Fibroblast of upper back skin (primary cell): ENCODE data around the gene LUM.
A peak's percentile ranks its signal among the peaks of the same experiment; 100 is the strongest.
"Not testable (repeated sequence)": the region's sequence is repeated elsewhere in the genome, so short reads cannot be mapped to it uniquely, and the experiment has no call there.

ENCODE experiments used
- DNase-seq: peaks from one replicate; pipeline ENCODE4 v3.0.0-alpha.2; 2013

Gene LUM

DNA sequence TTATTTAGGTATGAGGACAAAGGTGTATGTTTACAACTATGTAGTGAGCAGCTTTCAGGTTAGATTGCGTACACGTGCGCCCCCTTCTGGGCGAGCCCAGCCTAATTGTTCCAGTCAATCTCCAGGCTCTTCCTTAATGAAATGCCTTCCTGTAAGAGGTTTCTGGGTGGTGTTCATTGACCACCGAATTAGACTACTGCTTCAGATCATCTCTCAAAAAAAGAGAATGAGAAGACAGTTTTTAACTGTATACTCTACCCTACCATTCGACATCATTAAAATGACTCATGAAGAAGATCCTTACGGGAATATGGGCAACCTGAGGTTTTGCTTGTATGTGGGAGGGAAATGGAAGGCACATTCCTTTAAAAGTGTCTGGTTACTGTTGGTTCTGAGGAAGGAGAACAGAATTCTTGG is 2.1 kb downstream of the LUM start:
- peak; percentile 88 for DNase-seq

DNA sequence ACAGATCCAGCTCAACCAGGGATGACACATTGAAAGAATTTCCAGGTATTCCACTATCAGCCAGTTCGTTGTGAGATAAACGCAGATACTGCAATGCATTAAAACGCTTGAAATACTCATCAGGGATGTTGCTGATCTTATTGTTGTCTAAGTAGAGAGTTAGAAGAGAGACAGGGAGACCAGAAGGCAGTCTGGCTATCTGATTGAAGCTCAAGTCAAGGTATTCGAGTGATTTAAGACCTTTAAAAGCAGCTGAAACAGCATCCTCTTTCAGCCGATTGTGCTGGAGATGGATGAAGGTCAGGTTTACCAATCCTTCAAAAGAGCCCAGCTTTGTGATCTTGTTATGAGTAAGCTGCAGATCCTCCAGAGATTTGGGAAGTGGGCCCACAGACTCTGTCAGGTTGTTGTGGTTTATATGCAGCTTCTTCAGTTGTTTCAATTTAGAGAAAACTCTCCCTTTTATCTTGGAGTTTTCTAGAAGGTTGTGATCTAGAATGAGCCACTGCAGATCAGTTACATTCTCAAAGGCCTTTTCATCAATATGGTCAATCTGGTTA is 3.0 kb downstream of the LUM start:
- DNase-seq = peak; percentile 59

DNA sequence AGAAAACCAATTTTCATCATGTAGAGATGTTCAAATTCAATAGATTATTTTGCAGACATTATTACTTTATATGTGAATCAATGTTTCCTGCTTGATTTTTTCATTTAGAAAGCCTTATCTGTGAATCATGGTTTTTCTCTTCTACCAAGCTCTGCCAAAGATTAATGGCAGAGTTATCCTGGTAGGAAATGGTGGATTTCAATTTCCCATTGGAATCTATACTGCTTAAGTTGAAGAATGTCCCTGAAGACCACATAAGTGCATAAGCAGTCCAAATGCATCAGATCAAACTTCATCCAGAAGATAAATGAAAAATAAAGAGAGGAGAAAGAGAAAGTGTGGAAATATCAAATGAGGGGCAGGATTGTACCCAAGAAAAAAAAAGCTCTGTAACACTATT is 5.0 kb downstream of the LUM start:
- DNase-seq = peak; percentile 44

DNA sequence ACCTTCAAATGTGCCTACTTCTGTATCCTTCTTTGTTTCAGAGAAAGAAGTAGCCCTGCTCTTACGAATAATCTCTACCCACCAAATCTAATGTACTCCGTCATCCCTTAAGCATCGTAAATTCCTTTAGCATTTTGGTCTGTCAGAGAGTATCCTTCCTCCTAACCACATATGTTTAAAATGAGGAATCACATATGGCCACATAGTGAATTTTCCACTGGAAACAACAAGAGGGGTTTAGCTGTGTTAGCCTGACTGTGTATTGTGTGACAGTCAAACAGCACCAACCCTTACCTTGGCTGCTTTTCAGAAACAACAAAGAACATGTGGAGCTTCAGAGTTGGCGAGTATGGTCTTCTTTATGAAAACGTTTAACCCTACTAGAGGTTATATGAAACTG is 5.5 kb downstream of the LUM start:
- peak; percentile 86 for DNase-seq

DNA sequence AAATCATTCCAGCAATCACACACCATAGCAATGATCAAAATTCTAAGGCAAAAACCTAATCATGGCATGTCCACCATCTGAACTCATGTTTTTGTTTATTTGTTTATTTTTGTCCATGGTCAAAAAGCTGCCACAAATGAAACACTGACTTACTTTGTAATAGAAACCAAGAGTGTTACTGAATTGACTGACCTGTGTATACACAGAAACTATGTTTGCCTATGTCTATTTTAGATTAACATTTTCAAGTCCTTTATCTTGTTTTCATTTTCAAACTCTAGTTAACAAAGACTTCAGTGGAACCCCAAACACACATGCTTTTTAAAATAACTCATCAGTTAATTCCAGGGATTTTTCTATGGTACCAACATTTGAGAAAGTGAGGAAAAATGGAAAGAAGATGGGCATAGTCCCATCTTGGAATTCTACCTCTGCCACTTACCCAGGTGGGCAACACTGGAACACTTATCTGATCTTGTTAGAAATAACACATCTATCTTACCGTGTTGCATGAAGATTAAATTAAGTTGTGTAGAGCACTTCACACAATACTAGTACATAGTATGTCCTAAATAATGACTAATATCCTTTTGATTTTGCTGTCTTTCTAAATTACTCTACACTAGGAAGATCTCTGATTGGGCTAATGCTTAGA is 6.4 kb downstream of the LUM start:
- no peak for DNase-seq

DNA sequence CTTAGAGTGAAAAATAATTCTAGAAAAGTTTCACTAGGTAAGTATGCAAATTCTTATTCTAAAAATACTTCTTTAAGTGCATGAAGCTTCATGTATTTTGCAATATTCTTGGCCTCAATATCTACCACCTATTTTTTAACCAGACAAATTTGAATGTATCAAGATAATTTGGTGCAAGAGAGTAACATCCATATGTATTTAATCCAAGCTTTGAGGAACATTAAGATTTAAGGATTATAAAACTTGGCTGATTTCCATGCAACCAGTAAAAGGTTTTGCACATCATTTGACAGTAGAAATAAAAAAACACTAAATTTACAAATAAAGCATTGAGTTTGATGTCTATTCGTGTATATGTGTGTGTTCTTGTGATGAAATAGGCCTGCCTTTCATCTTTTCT is 7.7 kb downstream of the LUM start:
- no peak for DNase-seq

DNA sequence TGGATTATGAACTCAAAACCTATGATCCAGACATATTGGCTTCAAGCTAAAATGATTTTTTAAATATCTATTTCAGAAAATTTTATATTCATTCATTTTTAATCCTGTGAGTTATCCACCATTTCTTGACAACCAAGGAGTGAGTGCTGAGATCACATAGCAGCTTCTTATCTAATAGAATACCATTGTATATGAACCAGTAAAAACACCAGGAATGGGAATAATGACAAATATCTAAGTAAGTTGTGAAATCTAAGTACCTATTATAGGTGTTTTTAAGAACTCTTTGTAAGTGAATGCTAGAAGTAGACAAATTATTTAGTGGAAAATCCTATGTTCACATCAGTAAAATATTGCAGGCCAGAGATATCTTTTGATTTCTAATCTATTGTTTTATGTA is 8.2 kb downstream of the LUM start:
- DNase-seq = no peak

DNA sequence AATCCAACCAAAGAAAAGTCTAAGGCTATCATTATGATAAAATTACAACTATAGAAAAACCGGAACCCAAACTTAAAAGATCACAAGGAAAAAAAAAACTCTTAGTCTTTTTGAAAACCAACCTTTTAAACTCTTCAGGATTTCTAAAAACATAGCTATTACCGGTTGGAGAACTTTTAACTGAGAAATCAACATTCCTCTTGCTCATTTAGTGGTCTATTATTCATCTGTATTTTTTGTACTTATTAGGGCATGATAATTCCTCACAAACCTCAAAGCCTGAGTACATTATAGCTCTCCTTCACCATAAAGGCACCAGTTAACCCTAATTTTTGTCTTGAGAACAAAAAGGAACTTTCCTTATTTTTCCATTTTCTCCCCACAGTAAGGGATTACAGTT is 10.4 kb downstream of the LUM start:
- peak; percentile 79 for DNase-seq

DNA sequence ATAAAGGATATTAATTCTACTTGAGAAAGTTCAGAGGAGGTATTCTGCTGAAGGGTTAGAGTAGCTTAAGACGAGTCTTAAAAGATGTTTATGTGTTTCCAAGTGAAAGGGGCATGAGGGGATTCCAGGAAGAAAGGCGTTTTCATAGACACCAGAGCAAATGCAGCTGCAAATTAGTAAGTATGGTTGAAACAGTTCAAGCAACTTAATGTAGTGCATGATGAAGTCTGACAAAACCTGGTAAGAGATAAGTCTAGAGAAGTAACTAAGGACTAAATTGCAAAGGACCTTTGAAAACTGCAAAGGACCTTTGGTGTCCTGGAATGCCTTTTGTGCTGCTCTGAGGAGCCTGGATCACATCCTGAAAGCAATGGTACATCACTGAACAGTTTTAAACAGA is 11.5 kb downstream of the LUM start:
- no peak for DNase-seq

DNA sequence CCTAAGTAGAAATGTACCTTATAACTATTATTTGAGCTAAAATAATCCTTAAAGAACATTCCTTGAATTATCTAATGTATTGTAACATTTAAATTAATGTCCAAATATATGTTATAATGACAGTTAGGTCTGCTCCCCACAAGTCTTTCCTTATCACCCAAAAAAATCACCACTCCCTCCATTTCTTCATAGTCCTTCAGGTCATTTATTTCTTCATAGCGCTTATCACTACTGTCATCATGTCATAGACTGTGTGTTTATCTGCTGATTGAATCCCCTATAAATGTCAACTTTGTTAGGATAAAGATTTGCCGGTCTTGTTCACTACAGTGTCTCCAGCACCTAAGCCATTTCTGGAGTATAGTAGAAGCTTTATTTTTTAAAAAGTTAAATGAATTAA is 12.0 kb downstream of the LUM start:
- DNase-seq = no peak

DNA sequence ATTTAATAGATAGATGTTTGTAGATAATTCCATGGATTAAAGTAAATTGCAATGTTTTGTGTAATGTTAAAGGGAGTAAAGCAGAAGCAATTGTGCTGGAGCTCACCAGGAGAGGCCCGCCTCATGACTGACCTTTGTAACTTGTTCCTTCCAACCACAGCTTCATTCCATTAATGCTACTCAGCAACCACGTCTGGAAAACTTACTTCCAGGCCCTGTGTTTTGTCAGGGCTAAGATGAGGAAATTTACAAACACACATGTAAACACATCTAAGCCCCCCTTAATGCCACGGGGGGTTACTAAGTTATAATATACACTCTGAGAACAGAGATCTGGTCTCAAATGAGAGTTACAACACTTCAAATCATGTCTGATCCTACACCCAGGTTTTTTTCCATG is 12.4 kb downstream of the LUM start:
- peak; percentile 95 for DNase-seq

DNA sequence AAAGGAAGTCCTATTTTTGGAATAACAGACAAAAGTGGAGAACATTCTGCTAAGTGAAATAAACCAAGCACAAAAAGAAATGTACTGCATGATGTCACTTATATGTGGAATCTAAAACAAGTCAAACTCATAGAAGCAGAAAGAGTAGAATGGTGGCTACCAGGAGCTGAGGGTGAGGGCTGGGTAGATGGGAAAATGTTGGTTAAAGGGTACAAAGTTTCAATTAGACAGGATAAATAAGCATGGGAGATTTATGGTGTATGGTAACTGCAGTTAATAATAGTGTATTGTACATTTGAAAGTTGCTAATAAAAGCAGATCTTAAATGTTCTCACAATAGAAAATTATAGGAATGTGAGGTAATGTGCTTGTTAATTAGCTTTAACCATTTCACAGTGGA is 12.8 kb downstream of the LUM start:
- DNase-seq = no peak

DNA sequence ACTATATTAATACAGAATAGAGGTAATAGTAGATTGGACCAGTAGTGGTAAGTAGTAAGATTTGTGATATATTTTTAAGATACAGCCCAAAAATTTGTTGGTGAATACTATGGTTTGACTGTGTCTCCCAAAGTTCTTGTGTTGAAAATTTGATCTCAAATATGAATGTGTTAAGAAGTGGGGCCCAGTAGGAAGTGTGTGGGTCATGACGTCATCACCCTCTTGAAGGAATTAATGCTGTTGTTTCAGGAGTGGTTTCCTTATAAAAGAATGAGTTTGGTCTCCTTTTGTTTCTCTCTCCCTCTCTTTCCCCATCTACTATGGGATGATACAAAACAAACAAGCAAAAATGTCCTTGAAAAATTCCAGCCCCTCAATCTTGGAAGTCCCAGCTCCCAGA is 16.3 kb downstream of the LUM start:
- DNase-seq = no peak

DNA sequence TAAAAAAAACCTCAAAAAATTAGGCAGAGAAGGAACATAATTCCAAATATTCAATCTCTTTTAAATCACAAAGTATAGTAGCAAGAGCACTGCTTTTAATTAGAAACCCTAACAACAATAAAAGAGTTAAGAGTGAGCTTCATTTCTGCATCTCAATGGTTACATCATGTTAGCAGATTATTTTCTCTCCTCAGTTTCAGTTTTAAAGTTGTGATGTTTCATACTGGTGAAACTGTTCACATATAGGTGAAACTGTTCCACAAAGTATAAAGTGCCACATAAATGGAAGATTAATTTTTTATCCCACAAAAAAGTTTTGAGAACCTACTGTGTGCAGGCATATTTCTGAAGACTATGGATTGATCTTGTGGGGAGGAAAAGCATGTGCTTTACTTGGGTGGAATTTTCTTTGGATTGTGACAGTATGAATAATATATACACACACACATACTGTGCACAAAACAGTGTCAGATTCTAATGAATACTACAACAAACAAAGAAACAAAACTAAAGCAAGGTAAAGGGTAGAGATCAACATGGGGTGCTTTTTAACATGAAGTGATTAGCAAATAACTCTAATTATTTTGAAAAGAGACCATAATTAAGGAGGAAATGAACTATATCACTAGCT is 17.1 kb downstream of the LUM start:
- DNase-seq = peak; percentile 31

DNA sequence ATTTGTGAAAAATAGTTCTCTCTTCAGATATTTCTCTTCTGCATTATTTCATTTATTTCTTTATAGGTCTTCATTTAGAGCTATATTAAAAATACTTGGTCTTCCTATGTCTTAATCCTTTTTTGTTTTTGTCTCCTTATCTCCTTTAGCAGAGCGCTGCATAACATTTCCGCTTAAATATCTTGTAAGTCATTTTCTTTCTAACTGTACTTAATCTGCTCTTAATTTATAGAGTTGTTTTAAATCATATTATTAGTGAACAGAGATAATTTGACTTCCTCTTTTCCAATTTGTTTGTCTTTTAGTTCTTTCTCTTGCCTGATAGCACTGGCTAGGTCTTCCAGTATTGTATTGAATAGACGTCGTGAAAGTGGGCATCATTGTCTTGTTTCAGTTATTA is 18.0 kb downstream of the LUM start:
- no peak for DNase-seq

DNA sequence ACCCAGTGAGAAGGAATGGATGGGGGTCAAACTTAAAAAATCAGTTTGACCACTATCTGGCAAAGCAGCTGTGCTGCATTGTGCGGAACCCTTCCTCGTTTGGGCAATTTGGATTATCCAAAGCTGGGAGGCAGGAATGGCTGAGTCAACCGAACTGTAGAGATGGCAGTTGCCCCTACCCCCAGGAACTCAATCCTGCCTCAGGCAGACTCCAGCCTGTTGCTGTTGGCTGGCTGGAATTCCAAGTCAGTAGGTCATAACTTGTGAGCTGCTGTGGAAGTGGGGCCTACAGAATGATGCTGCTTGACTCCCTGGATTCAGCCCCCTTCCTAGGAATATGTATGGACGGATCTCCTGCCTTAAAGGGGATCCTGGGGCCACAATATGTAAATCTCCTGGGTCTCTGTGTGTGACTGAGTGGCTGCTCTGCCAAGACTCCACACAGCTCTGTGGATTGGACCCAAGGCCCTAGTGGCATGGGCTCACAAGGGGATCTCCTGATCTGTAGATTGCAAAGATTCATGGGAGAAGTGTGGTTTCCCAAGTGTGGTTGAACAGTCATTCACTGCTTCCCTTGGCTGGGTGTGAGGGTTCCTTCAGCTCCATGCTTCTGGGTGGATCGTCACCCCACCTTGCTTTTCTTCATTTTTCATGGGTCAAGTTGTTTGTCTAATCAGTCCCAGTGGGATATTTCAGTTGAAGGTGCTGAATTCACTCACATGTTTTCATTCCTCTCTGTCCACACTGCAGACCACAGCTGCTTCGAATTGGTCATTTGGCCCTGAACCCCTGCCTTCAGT is 19.2 kb downstream of the LUM start:
- peak; percentile 49 for DNase-seq

DNA sequence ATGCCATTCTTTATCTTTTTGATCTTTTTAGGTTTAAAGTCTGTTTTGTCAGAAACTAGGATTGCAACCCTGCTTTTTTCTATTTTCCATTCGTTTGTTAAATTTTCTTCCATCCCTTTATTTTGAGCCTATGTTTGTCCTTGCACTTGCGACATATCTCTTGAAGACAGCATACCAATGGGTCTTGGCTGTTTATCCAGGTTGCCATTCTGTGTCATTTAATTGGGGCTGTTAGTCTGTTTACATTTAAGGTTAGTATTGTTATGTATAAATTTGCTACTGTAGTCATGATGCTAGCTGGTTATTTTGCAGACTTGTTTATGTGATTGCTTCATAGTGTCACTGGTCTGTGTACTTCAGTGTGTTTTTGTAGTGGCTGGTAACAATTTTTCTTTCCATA is 21.3 kb downstream of the LUM start:
- not testable (repeated sequence) for DNase-seq

DNA sequence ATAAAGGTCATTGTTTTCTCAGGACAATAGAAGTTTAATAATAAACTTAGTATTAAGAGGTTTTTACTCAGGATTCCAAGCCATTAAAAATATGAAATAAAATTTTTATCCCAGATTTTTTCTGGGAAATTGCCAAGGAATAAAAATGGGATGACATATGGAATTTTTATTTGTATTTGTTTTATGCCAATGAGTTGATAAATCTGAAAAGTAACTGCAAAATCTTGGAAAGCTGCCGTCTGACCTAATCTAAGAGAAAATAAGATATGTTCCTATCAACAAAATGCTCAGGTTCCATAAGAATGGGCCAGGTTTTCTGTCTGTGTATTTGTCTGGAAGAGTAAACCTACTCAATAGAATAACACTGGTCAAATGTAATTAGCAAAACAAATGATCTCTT is 31.3 kb downstream of the LUM start:
- DNase-seq = no peak

DNA sequence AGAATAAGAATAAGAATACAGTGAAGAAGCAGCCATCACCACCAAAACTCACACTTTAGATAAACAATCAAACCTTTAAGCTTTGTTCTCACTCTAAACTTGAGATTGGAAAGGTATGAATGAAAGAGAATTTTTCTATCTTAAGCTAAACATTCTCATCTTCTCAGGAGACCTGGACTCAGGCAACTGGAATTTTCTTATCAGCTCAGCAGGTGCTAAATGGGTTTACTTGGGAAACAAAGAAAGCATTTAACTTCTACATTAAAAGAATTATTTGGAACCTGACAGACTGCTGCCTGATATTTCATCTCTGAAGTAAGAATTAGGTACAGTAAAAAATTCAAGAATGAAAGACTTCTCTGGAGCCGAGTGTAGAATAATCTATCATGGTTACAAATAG is 32.8 kb downstream of the LUM start:
- no peak for DNase-seq

DNA sequence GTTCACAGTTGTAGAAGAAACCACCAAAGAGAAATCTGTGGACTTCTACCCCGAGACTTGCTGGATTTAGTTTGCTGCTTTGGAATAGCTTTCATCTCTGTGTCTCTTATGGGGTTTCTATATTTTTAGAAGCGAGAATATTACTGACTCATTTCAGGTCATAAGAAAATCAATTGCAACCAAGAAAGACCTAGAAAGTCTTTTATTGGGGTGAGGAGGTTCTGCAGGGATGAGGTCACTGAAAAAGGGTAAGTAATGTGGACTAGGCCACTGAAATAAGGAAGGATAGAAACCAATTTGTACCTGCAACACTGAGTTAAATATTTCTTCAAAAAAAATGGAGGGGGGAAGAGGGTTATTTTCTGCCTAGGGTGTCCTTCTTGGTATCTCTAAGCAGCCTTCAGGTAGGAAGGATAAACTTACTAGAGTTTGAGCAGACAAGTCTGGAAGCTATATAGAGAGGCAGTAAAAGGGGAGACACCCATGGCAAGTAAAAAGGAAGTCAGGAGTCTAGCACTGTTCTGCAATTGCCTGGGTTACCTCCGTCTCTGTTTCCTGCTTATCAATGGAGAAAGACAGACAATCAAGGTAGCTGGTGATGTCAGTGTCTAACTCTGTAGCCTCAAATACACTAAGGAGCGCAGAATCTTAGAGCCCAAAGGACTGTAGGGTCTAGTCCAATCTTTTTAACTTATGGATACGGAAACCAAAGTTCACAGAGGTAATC is 33.9 kb downstream of the LUM start:
- no peak for DNase-seq

DNA sequence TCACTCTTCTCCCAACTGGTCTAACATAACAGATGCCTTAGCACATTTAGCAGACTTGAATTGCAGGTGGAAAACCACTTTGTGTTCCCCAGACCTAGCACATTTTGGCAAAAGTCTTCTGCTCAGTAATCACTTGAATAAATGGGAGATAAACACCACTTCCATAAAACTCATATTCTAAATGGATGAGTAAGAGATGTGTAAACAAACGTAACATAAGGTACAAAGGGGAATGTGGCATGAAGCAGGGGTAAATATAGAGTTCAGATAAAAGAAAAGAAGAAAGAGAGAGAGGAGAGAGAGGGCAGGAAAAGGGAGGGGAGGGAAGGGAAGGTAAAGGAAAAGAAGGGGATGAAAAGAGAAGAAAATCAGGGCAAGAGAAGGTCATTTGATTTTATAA is 36.4 kb downstream of the LUM start:
- no peak for DNase-seq

DNA sequence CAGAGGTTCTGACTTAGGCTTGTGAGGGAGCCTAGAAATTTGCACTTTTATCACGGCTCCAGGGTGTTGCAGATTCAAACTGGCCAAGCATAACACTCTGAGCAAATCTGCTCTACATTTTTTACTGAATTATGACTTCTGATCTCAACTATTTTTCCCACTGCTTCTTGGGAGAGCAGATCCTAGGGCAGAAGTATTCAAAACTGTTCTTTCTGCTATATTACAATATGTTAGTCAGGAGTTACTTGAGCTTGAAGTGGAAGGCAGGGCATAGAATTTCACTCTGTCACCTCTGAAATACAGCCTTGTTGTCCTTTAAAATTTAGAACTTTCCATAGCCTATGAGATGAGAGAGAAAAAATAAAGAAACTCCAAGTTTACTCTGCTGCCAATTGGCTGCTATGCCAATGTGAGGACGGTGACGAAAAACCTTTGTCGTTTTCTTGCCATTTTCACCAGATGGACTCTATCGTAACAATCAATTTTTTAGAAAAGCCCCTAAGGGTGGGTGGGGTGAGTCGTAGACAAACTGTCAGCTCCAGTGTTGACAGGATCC is 37.1 kb downstream of the LUM start:
- DNase-seq = peak; percentile 34

DNA sequence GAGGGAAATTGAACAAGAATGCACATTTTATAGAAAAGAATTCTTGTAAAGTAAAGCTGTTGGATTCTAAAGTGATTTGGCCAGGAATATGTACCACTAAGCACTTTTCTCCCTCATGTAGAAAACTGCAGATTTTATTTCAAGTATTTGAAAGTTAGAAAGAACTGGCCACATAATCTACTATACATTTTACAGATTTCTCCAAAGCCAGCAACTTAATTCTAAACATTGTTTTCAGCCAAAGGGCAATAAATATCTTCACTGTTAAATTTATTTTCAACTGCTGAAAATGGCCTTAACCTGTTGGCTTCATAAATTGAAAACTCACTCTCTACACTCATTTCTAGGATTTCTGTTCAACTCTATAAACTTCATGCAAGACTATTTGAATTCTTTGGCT is 37.9 kb downstream of the LUM start:
- no peak for DNase-seq
